Common myeloid progenitor, CD34-positive (primary cell): Measurements from ENCODE around the gene BRPF1.
A peak's percentile ranks its signal among the peaks of the same experiment; 100 is the strongest.

Experiments
- CTCF ChIA-PET: fragments of 350-600 bp; sonication (Branson Sonifier 250); formaldehyde crosslinking; loops from one replicate; lab custom pipeline; 2021; ENCODE audit warnings: antibody characterized with exemption; lab: Charles Lee
- POLR2A ChIA-PET: fragments of 350-600 bp; sonication (Branson Sonifier 250); formaldehyde crosslinking; loops from one replicate; lab custom pipeline; 2021; ENCODE audit warnings: antibody characterized with exemption; lab: Charles Lee
- DNase-seq, 3 donors: peaks; one replicate each; pipeline versions ENCODE4 v3.0.0 to v3.0.0-alpha.2; 2013
- H3K27ac ChIP-seq, 2 experiments: 1 replicate in 1 of 2; 2 replicates in 1 of 2; pipeline ENCODE4 v1.7.0; 2013; ENCODE audit warnings: inconsistent platforms in 2 of 2, low read length in 2 of 2, mild to moderate bottlenecking in 2 of 2, low read depth in 1 of 2, moderate library complexity in 1 of 2; ENCODE audit not compliant: severe bottlenecking in 2 of 2, insufficient read depth in 1 of 2, poor library complexity in 1 of 2
- H3K27me3 ChIP-seq, 5 experiments: replicated peaks in 2 of 5; 1 replicate in 3 of 5; 2 replicates in 2 of 5; pipeline versions ENCODE4 v1.6.1 to v1.7.0; 2013; ENCODE audit warnings: low read length in 4 of 5, mild to moderate bottlenecking in 2 of 5, moderate library complexity in 2 of 5, inconsistent platforms in 1 of 5; ENCODE audit not compliant: insufficient read depth in 5 of 5, control insufficient read depth in 4 of 5
- H3K36me3 ChIP-seq, 4 experiments: 1 replicate in 2 of 4; 2 replicates in 2 of 4; pipeline versions ENCODE4 v1.6.1 to v1.7.0; 2013; ENCODE audit warnings: low read length in 3 of 4, control low read depth in 1 of 4, mild to moderate bottlenecking in 1 of 4; ENCODE audit not compliant: control insufficient read depth in 4 of 4, insufficient read depth in 4 of 4
- H3K4me1 ChIP-seq, 4 experiments: 1 replicate in 3 of 4; 2 replicates in 1 of 4; pipeline versions ENCODE4 v1.6.1 to v1.7.1; 2013; ENCODE audit warnings: low read length in 3 of 4, mild to moderate bottlenecking in 3 of 4, control low read depth in 1 of 4, inconsistent platforms in 1 of 4, moderate library complexity in 1 of 4; ENCODE audit not compliant: control insufficient read depth in 4 of 4, insufficient read depth in 4 of 4; ENCODE audit errors: control extremely low read depth in 1 of 4
- H3K4me3 ChIP-seq, 7 experiments: 1 replicate in 4 of 7; 2 replicates in 3 of 7; pipeline versions ENCODE4 v1.5.1 to v1.7.0; 2013; ENCODE audit warnings: mild to moderate bottlenecking in 7 of 7, low read length in 6 of 7, moderate library complexity in 6 of 7, inconsistent platforms in 2 of 7, low read depth in 2 of 7, control low read depth in 1 of 7; ENCODE audit not compliant: insufficient read depth in 4 of 7, control insufficient read depth in 1 of 7; ENCODE audit errors: extremely low read depth in 1 of 7
- H3K9me3 ChIP-seq, 5 experiments: 1 replicate in 4 of 5; 2 replicates in 1 of 5; pipeline versions ENCODE4 v1.6.1 to v1.7.1; 2013; ENCODE audit warnings: low read length in 4 of 5, mild to moderate bottlenecking in 2 of 5, inconsistent platforms in 1 of 5, low read depth in 1 of 5, moderate library complexity in 1 of 5; ENCODE audit not compliant: control insufficient read depth in 4 of 5, insufficient read depth in 2 of 5; ENCODE audit errors: control extremely low read depth in 1 of 5
- WGBS: methylation state at CpG from one replicate; pipeline ENCODE4 v1.1.5; 2013; ENCODE audit not compliant: insufficient coverage; 5-methylcytosine and 5-hydroxymethylcytosine counted together

BRPF1 gene

DNA sequence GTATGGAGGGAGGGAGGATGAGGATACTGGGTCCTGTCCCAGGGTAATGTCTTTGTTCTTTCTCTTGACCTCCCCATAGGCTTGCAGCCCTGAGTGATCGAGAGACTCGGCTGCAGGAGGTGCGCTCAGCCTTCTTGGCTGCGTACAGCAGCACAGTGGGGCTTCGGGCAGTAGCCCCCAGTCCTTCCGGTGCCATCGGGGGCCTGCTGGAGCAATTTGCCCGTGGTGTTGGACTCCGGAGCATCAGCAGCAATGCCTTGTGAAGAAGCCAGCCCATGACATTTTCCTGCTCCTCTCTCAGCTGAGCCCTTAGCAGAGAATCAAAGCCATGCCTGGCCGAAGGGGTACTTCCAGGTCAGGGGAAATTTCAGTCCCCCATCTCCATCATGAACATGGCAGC, 29.8 kb upstream of the BRPF1 start:
- Histone ChIP-seq H3K9me3 (no peaks in the 10 kb centered on the region), H3K27ac (no peak overlapping the region), H3K27me3 (peaks cover 0 to 38% (median 6%) of the 10 kb centered on the region in 5 experiments), H3K4me3 (no peak overlapping the region), H3K4me1 (peaks cover 0 to 18% (median 15%) of the 10 kb centered on the region in 4 experiments), H3K36me3 (peaks cover 2 to 54% (median 38%) of the 10 kb centered on the region in 4 experiments)
- DNase-seq = no peak
- CTCF ChIA-PET = interaction anchor here (1.1 kb wide), 1 partner anchor 9 kb away, joined by 3 read pairs; no protein-coding TSS in a partner anchor
- 96% methylated on average over 9 of the region's 10 CpGs for WGBS
- POLR2A ChIA-PET = interaction anchor here (0.6 kb wide), 1 partner anchor 1645 kb away, joined by 7 read pairs; no protein-coding TSS in a partner anchor

GRCh38 chr3:9703240-9703639, 28.3 kb upstream of the BRPF1 start:
- CTCF ChIA-PET = interaction anchor here (1.0 to 2.2 kb wide), 4 partner anchors 11 to 33 kb away, joined by 4 to 5 read pairs (median 4); no protein-coding TSS in a partner anchor

DNA sequence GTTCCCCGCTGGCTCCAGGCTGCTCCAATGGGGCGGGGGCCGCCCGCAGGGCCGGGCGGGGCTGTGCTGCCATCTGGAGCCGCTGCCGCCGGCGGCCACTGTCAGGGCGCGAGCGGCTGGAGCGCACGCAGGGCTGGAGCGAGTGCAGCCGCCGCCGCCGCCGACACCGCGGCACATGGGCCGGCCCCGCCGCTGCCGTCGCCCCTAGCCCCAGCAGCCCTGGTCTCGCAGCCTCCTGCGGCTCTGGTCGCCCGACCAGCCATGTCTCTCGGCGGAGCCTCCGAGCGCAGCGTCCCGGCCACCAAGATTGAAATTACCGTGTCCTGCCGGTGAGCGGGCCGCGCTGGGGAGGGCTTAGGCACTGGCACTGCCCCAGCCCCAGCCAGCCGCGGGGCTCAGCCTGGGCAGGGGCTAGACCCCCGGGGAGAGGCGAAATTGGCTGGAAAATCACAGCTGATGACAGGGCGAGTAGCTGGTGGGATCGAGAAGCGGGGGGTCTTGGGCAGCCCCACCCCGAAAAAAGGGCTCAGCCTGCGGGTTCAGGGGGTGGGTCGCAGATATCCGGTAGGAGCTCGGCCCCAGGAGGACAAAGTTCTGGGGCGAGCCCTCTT, 27.7 kb upstream of the BRPF1 start, which contains the start of gene CPNE9:
Gene CPNE9 (plus strand): TSS at position 98 of the 611 bp plus-strand sequence. CDS start 164 bp downstream, at position 262.
- H3K27me3 ChIP-seq = peaks cover 0 to 41% (median 6%) of the 10 kb centered on the region in 5 experiments
- H3K27ac ChIP-seq = no peak within 1 kb of the TSS
- H3K4me1 ChIP-seq = peaks cover 0 to 18% (median 15%) of the 10 kb centered on the region in 4 experiments
- peak in 2 of 3 donors; percentile 6 to 24 for DNase-seq
- H3K36me3 ChIP-seq = peaks cover 2 to 35% (median 22%) of the 10 kb centered on the region in 4 experiments
- H3K4me3 ChIP-seq = peak within 1 kb of the TSS in 6 of 7 experiments; percentile 19 to 69 (median 54)
- no peaks in the 10 kb centered on the region for H3K9me3 ChIP-seq
- ChIA-PET POLR2A (interaction anchor here (1.2 kb wide), 1 partner anchor 14 kb away, joined by 3 read pairs; no protein-coding TSS in a partner anchor), CTCF (interaction anchor here (1.4 to 2.2 kb wide), 3 partner anchors 12 to 32 kb away, joined by 4 to 5 read pairs (median 4); no protein-coding TSS in a partner anchor)
- 2% methylated on average over 51 of the region's 56 CpGs for WGBS

More at GRCh38 chr3:9703240-9703639, 28.3 kb upstream of the BRPF1 start:
- Histone ChIP-seq H3K36me3 (peaks cover 2 to 39% (median 23%) of the 10 kb centered on the region in 4 experiments), H3K27me3 (peaks cover 0 to 41% (median 6%) of the 10 kb centered on the region in 5 experiments), H3K4me1 (peaks cover 0 to 18% (median 15%) of the 10 kb centered on the region in 4 experiments), H3K9me3 (no peaks in the 10 kb centered on the region), H3K4me3 (no peak overlapping the region), H3K27ac (no peak overlapping the region)
- 92% methylated on average over 2 of the region's 4 CpGs for WGBS
- DNase-seq = peak in 1 of 3 donors; percentile 5
- POLR2A ChIA-PET = interaction anchor here (1.2 kb wide), 1 partner anchor 13 kb away, joined by 3 read pairs; no protein-coding TSS in a partner anchor

- CTCF ChIA-PET = interaction anchor here (1.4 to 2.2 kb wide), 2 partner anchors 11 to 13 kb away, joined by 4 to 5 read pairs; no protein-coding TSS in a partner anchor
- peak overlapping the region in 6 of 7 experiments; percentile 15 to 69 (median 54) for H3K4me3 ChIP-seq
- H3K27me3 ChIP-seq = peaks cover 0 to 41% (median 6%) of the 10 kb centered on the region in 5 experiments
- peak in 2 of 3 donors; percentile 48 to 55 for DNase-seq
- no peak overlapping the region for H3K27ac ChIP-seq
- peaks cover 0 to 18% (median 15%) of the 10 kb centered on the region in 4 experiments for H3K4me1 ChIP-seq
- WGBS = 2% methylated on average over 45 of the region's 62 CpGs
- POLR2A ChIA-PET = no interaction called here
- H3K36me3 ChIP-seq = peaks cover 2 to 29% (median 20%) of the 10 kb centered on the region in 4 experiments
- H3K9me3 ChIP-seq = no peaks in the 10 kb centered on the region
Observed at GRCh38 chr3:9704347-9705322, 26.9 kb upstream of the BRPF1 start.

DNA sequence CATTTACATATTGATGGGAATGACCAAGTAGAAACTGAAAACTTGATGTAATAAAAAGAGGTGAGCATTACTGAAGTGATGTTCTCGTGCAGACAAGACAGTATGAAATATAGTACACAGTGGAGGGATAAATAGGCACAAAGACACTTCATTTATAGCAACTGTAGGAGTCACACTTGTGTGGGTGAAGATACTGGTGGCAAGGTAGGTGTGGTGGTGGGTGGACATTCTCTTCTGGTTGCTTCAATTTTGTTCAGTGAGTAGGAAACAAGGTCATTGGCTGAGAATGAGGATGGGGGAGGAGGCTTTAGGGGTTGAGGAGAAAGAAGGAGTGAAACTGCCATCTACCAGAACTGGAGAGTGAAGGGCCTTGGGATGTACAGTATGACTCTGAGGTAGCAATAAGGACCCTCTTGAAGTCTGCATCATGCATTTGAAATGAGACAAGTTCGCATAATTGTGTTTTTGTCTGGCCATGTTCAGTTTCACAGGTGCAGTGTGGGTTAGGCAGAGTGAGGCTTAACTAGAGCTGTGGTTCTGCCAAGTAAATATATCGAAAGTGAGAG, 21.3 kb upstream of the BRPF1 start:
- Histone ChIP-seq H3K27ac (no peak overlapping the region), H3K4me3 (no peak overlapping the region), H3K27me3 (peaks cover 0 to 16% (median 2%) of the 10 kb centered on the region in 5 experiments), H3K36me3 (no peaks in the 10 kb centered on the region), H3K9me3 (no peaks in the 10 kb centered on the region), H3K4me1 (peaks cover 2 to 7% (median 6%) of the 10 kb centered on the region in 4 experiments)
- ChIA-PET CTCF (interaction anchor here (1.5 kb wide), 1 partner anchor 19 kb away, joined by 4 read pairs; no protein-coding TSS in a partner anchor), POLR2A (no interaction called here)
- DNase-seq = no peak
- 98% methylated on average over 3 of the region's 3 CpGs for WGBS

GRCh38 chr3:9712415-9712814, 19.1 kb upstream of the BRPF1 start:
- ChIA-PET CTCF (interaction anchor here (1.1 to 2.4 kb wide), 5 partner anchors 8 to 356 kb away, joined by 3 to 8 read pairs (median 4); no protein-coding TSS in a partner anchor), POLR2A (no interaction called here)
- Histone ChIP-seq H3K36me3 (no peaks in the 10 kb centered on the region), H3K27me3 (no peaks in the 10 kb centered on the region), H3K4me3 (no peak overlapping the region), H3K27ac (no peak overlapping the region), H3K9me3 (no peaks in the 10 kb centered on the region), H3K4me1 (peaks cover 2 to 17% (median 15%) of the 10 kb centered on the region in 4 experiments)
- WGBS = 96% methylated on average over 2 of the region's 2 CpGs
- DNase-seq = no peak
